CD4-positive, alpha-beta T cell treated with Interleukin-17A for 4 hours (primary cell): Measurements from ENCODE around the gene SMYD3.
"Not testable (repeated sequence)": the region's sequence is repeated elsewhere in the genome, so short reads cannot be mapped to it uniquely, and the experiment has no call there.

Experiments used
- DNase-seq: peaks from one replicate; pipeline ENCODE4 v3.0.0-alpha.2; 2020; ENCODE audit warnings: mixed read lengths

SMYD3 gene

GRCh38 chr1:245855846-245856730 is 651.0 kb downstream of the SMYD3 start:
- no peak for DNase-seq

GRCh38 chr1:245853291-245853690 is 653.8 kb downstream of the SMYD3 start:
- DNase-seq, result no peak

GRCh38 chr1:245843101-245843500 is 664.0 kb downstream of the SMYD3 start:
- DNase-seq, result no peak

- no peak for DNase-seq
Observed at GRCh38 chr1:245842106-245842505, 665.0 kb downstream of the SMYD3 start.

GRCh38 chr1:245840971-245841370 is 666.1 kb downstream of the SMYD3 start:
- no peak for DNase-seq

GRCh38 chr1:245837718-245838117 is 669.4 kb downstream of the SMYD3 start:
- DNase-seq, result no peak

- DNase-seq, result no peak
Observed at GRCh38 chr1:245835386-245835785, 671.7 kb downstream of the SMYD3 start.

GRCh38 chr1:245834002-245834401 is 673.1 kb downstream of the SMYD3 start:
- DNase-seq, result no peak

GRCh38 chr1:245832771-245833527 is 674.1 kb downstream of the SMYD3 start:
- DNase-seq, result no peak

- no peak for DNase-seq
Observed at GRCh38 chr1:245831518-245831917, 675.6 kb downstream of the SMYD3 start.

GRCh38 chr1:245829826-245830225 is 677.3 kb downstream of the SMYD3 start:
- DNase-seq, result no peak

- no peak for DNase-seq
Observed at GRCh38 chr1:245829194-245829593, 677.9 kb downstream of the SMYD3 start.

- no peak for DNase-seq
Observed at GRCh38 chr1:245827301-245827700, 679.8 kb downstream of the SMYD3 start.

- DNase-seq, result no peak
Observed at GRCh38 chr1:245825128-245825901, 681.8 kb downstream of the SMYD3 start.

- no peak for DNase-seq
Observed at GRCh38 chr1:245823408-245824147, 683.5 kb downstream of the SMYD3 start.

GRCh38 chr1:245822996-245823395 is 684.1 kb downstream of the SMYD3 start:
- DNase-seq, result no peak

GRCh38 chr1:245818363-245818762 is 688.7 kb downstream of the SMYD3 start:
- not testable (repeated sequence) for DNase-seq

GRCh38 chr1:245816496-245816895 is 690.6 kb downstream of the SMYD3 start:
- DNase-seq, result not testable (repeated sequence)

- DNase-seq, result no peak
Observed at GRCh38 chr1:245814651-245815050, 692.4 kb downstream of the SMYD3 start.

- DNase-seq, result no peak
Observed at GRCh38 chr1:245812278-245812677, 694.8 kb downstream of the SMYD3 start.

GRCh38 chr1:245810789-245811337 is 696.2 kb downstream of the SMYD3 start:
- no peak for DNase-seq

GRCh38 chr1:245810181-245810769 is 696.8 kb downstream of the SMYD3 start:
- DNase-seq, result no peak
